Panc1 (cell line): Measurements from ENCODE around the gene STYK1.

ENCODE experiments used
- CTCF ChIP-seq: fragments of 450-650 bp; IDR thresholded peaks from 2 replicates; pipeline ENCODE4 v1.5.1; 2017; ENCODE audit warnings: mild to moderate bottlenecking
- POLR2AphosphoS5 ChIP-seq: IDR thresholded peaks from 2 replicates; pipeline ENCODE4 v1.6.1; 2012; ENCODE audit warnings: mild to moderate bottlenecking, low read depth, low read length, moderate library complexity
- SIN3A ChIP-seq: IDR thresholded peaks from 2 replicates; pipeline ENCODE4 v1.6.1; 2012; ENCODE audit warnings: low read depth, mild to moderate bottlenecking, low read length, moderate library complexity, borderline replicate concordance; ENCODE audit not compliant: insufficient read depth
- TCF7L2 ChIP-seq: IDR thresholded peaks from 2 replicates; pipeline ENCODE4 v1.6.1; 2011; ENCODE audit warnings: mild to moderate bottlenecking, low read depth, low read length, inconsistent platforms
- TF ChIP-seq, protein P1 (sequence below), 2 experiments: IDR thresholded peaks; 2 replicates each; pipeline ENCODE4 v1.6.1; 2011 to 2012; ENCODE audit warnings: low read depth in 2 of 2, control low read depth in 1 of 2, low read length in 1 of 2, mild to moderate bottlenecking in 1 of 2, moderate library complexity in 1 of 2; ENCODE audit not compliant: insufficient read depth in 1 of 2

GRCh38 chr12:10721651-10722501, 48.0 kb upstream of the STYK1 start:
- TF ChIP-seq, protein P1, sequence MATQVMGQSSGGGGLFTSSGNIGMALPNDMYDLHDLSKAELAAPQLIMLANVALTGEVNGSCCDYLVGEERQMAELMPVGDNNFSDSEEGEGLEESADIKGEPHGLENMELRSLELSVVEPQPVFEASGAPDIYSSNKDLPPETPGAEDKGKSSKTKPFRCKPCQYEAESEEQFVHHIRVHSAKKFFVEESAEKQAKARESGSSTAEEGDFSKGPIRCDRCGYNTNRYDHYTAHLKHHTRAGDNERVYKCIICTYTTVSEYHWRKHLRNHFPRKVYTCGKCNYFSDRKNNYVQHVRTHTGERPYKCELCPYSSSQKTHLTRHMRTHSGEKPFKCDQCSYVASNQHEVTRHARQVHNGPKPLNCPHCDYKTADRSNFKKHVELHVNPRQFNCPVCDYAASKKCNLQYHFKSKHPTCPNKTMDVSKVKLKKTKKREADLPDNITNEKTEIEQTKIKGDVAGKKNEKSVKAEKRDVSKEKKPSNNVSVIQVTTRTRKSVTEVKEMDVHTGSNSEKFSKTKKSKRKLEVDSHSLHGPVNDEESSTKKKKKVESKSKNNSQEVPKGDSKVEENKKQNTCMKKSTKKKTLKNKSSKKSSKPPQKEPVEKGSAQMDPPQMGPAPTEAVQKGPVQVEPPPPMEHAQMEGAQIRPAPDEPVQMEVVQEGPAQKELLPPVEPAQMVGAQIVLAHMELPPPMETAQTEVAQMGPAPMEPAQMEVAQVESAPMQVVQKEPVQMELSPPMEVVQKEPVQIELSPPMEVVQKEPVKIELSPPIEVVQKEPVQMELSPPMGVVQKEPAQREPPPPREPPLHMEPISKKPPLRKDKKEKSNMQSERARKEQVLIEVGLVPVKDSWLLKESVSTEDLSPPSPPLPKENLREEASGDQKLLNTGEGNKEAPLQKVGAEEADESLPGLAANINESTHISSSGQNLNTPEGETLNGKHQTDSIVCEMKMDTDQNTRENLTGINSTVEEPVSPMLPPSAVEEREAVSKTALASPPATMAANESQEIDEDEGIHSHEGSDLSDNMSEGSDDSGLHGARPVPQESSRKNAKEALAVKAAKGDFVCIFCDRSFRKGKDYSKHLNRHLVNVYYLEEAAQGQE (IDR thresholded peaks at IDR 0.05; ENCODE audit: insufficient read depth in 1 of 2, low read depth in 2 of 2, low read length in 1 of 2): no peak
- no peak for TF ChIP-seq POLR2AphosphoS5
- TF ChIP-seq CTCF: no peak
- no peak for TF ChIP-seq SIN3A
- no peak for TF ChIP-seq TCF7L2
